ENCODE measurements around the gene CDKN2C. TPM values are rescaled to one million over a fixed set of nuclear protein-coding genes. Genes with fewer than 3 reads are reported as not detected.
"Not testable (repeated sequence)": the region's sequence is repeated elsewhere in the genome, so short reads cannot be mapped to it uniquely, and the experiment has no call there.

Gene CDKN2C
- total and polyA plus RNA-seq, 2 experiments from 2014 or later, result not detected

GRCh38 chr1:51005549-51005948, 35.5 kb downstream of the CDKN2C start:
- not testable (repeated sequence) for H3K79me2 ChIP-seq (replicated peaks; ENCODE audit: insufficient read depth); H3K27ac Mint-ChIP-seq; H4K20me1 ChIP-seq (replicated peaks; ENCODE audit: insufficient read depth); H3K9me3 Mint-ChIP-seq; H3K4me2 ChIP-seq; H3K4me3 ChIP-seq; H3K4me1 ChIP-seq (ENCODE audit: insufficient read depth); H3K27me3 Mint-ChIP-seq (ENCODE audit: insufficient read depth, low read depth, poor library complexity); H3K4me3 Mint-ChIP-seq; H3K9me2 ChIP-seq (ENCODE audit: insufficient read depth); ATAC-seq; H3K27ac ChIP-seq (ENCODE audit: low read depth); H3F3A ChIP-seq (replicated peaks; ENCODE audit: low read depth); H3K36me3 Mint-ChIP-seq (ENCODE audit: low read depth); H3K27me3 ChIP-seq (ENCODE audit: insufficient read depth); H3K4me1 Mint-ChIP-seq; H3K36me3 ChIP-seq (ENCODE audit: insufficient read depth)
- peak; percentile 10 for DNase-seq (ENCODE audit: low spot score)
- H2AFZ ChIP-seq, result peak overlapping the region; percentile 76

DNA sequence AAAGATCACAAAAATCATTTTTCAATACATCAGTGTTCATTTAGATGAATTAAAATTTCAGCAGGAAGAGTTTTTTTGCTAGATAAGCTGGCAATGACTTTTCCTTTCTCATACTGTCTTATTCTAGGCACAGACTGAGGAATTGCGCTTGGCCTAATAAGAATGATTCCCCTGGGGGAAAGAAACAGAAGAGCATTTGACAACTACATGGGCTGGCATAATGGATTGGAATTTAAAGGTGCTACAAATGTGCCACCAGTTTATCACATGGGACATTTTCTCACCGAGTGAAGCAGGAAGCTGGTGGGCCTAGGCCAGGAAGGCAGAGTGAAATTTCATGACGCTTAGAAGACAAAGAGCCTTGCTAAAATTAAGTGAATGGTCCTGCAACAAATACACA, 39.3 kb downstream of the CDKN2C start:
- H3K9me2 ChIP-seq (ENCODE audit: insufficient read depth), result no peaks in the 10 kb centered on the region
- H3K36me3 ChIP-seq (ENCODE audit: insufficient read depth), result no peaks in the 10 kb centered on the region
- no peaks in the 10 kb centered on the region for H3K27me3 ChIP-seq (ENCODE audit: insufficient read depth)
- Mint-ChIP-seq H3K4me1 (peaks cover 3% of the 10 kb centered on the region; the same call in 2 of the 3 replicates), H3K9me3 (no peaks in the 10 kb centered on the region), H3K27me3 (ENCODE audit: insufficient read depth, low read depth, poor library complexity) (no peaks in the 10 kb centered on the region), H3K36me3 (ENCODE audit: low read depth) (no peaks in the 10 kb centered on the region), H3K27ac (no peak overlapping the region), H3K4me3 (no peak overlapping the region)
- no peak overlapping the region for H3K4me2 ChIP-seq
- DNase-seq (ENCODE audit: low spot score), result no peak
- H3F3A ChIP-seq (replicated peaks; ENCODE audit: low read depth), result no peaks in the 10 kb centered on the region
- H3K27ac ChIP-seq (ENCODE audit: low read depth), result no peak overlapping the region
- H2AFZ ChIP-seq, result no peak overlapping the region
- H4K20me1 ChIP-seq (replicated peaks; ENCODE audit: insufficient read depth), result no peaks in the 10 kb centered on the region
- H3K79me2 ChIP-seq (replicated peaks; ENCODE audit: insufficient read depth), result no peaks in the 10 kb centered on the region
- H3K4me3 ChIP-seq, result no peak overlapping the region
- no peaks in the 10 kb centered on the region for H3K4me1 ChIP-seq (ENCODE audit: insufficient read depth)
- ATAC-seq, result no peak
- TF ChIP-seq STAT1 (IDR thresholded peaks at IDR 0.05; ENCODE audit: unreplicated experiment) (no peak), EZH2 (IDR thresholded peaks at IDR 0.05; ENCODE audit: low read depth, unreplicated experiment) (no peak), CREB1 (CRISPR knock-in tag; IDR thresholded peaks at IDR 0.05; ENCODE audit: low read depth) (no peak), NANOG (IDR thresholded peaks at IDR 0.05; ENCODE audit: borderline replicate concordance) (no peak), POLR2AphosphoS5 (IDR thresholded peaks at IDR 0.05; ENCODE audit: low read depth) (no peak), ZNF114 (CRISPR knock-in tag; IDR thresholded peaks at IDR 0.05) (no peak), JUNB (IDR thresholded peaks at IDR 0.05; ENCODE audit: unreplicated experiment) (no peak), REST (IDR thresholded peaks at IDR 0.05; ENCODE audit: unreplicated experiment) (no peak), EZH2phosphoT487 (IDR thresholded peaks at IDR 0.05; ENCODE audit: unreplicated experiment) (no peak), ZNF331 (CRISPR knock-in tag; IDR thresholded peaks at IDR 0.05; ENCODE audit: low read depth) (no peak)
- TF ChIP-seq, protein P1, sequence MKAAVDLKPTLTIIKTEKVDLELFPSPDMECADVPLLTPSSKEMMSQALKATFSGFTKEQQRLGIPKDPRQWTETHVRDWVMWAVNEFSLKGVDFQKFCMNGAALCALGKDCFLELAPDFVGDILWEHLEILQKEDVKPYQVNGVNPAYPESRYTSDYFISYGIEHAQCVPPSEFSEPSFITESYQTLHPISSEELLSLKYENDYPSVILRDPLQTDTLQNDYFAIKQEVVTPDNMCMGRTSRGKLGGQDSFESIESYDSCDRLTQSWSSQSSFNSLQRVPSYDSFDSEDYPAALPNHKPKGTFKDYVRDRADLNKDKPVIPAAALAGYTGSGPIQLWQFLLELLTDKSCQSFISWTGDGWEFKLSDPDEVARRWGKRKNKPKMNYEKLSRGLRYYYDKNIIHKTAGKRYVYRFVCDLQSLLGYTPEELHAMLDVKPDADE (IDR thresholded peaks at IDR 0.05), result no peak
- TF ChIP-seq, protein P2, sequence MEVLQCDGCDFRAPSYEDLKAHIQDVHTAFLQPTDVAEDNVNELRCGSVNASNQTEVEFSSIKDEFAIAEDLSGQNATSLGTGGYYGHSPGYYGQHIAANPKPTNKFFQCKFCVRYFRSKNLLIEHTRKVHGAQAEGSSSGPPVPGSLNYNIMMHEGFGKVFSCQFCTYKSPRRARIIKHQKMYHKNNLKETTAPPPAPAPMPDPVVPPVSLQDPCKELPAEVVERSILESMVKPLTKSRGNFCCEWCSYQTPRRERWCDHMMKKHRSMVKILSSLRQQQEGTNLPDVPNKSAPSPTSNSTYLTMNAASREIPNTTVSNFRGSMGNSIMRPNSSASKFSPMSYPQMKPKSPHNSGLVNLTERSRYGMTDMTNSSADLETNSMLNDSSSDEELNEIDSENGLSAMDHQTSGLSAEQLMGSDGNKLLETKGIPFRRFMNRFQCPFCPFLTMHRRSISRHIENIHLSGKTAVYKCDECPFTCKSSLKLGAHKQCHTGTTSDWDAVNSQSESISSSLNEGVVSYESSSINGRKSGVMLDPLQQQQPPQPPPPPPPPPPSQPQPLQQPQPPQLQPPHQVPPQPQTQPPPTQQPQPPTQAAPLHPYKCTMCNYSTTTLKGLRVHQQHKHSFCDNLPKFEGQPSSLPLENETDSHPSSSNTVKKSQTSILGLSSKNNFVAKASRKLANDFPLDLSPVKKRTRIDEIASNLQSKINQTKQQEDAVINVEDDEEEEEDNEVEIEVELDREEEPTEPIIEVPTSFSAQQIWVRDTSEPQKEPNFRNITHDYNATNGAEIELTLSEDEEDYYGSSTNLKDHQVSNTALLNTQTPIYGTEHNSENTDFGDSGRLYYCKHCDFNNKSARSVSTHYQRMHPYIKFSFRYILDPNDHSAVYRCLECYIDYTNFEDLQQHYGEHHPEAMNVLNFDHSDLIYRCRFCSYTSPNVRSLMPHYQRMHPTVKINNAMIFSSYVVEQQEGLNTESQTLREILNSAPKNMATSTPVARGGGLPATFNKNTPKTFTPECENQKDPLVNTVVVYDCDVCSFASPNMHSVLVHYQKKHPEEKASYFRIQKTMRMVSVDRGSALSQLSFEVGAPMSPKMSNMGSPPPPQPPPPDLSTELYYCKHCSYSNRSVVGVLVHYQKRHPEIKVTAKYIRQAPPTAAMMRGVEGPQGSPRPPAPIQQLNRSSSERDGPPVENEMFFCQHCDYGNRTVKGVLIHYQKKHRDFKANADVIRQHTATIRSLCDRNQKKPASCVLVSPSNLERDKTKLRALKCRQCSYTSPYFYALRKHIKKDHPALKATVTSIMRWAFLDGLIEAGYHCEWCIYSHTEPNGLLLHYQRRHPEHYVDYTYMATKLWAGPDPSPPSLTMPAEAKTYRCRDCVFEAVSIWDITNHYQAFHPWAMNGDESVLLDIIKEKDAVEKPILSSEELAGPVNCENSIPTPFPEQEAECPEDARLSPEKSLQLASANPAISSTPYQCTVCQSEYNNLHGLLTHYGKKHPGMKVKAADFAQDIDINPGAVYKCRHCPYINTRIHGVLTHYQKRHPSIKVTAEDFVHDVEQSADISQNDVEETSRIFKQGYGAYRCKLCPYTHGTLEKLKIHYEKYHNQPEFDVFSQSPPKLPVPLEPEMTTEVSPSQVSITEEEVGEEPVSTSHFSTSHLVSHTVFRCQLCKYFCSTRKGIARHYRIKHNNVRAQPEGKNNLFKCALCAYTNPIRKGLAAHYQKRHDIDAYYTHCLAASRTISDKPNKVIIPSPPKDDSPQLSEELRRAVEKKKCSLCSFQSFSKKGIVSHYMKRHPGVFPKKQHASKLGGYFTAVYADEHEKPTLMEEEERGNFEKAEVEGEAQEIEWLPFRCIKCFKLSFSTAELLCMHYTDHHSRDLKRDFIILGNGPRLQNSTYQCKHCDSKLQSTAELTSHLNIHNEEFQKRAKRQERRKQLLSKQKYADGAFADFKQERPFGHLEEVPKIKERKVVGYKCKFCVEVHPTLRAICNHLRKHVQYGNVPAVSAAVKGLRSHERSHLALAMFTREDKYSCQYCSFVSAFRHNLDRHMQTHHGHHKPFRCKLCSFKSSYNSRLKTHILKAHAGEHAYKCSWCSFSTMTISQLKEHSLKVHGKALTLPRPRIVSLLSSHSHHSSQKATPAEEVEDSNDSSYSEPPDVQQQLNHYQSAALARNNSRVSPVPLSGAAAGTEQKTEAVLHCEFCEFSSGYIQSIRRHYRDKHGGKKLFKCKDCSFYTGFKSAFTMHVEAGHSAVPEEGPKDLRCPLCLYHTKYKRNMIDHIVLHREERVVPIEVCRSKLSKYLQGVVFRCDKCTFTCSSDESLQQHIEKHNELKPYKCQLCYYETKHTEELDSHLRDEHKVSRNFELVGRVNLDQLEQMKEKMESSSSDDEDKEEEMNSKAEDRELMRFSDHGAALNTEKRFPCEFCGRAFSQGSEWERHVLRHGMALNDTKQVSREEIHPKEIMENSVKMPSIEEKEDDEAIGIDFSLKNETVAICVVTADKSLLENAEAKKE (CRISPR knock-in tag; IDR thresholded peaks at IDR 0.05), result no peak
